ENCODE data around the gene SMYD5. TPM values are rescaled to one million over a fixed set of nuclear protein-coding genes. Genes with fewer than 3 reads are reported as not detected.
"Not testable (repeated sequence)": the region's sequence is repeated elsewhere in the genome, so short reads cannot be mapped to it uniquely, and the experiment has no call there.

The SMYD5 gene
- total RNA-seq, 2 experiments from 2014 or later: 39.1 to 46.7 TPM

DNA sequence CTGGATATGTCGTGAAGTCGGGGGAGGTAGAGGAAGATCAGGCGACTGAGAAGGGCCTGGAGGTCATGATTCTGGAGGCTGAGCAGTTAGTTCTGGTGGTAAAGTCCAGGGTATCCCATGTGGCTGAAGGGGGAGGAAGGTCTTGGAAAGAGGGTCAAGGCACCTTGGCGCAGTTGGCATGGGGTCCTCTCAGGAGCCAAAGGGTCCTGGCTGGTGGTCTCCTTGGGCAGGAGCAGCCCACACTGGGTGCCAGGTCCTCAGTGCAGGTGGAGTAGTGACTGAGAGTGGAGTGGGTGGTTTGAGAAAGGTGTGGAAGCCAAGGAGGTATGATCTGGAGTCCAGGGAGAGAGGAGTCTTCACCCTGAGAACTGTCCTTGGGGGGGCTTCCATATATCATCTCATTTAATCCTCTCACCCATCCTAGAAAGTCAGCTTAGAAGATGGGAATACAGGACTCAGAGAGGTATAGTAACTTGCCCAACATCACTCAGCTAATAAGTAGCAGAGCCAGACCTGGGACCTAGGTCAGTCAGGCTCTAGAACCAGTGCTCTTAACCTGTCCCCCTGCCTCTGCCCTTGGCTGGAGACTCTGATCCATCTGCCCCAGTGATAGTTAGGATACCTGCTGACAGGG, 45.8 kb downstream of the SMYD5 start:
- Histone ChIP-seq H3K4me3 (ENCODE audit: low read length) (no peak overlapping the region), H3K9me3 (ENCODE audit: control insufficient read depth in 1 of 2, insufficient read depth in 1 of 2, low read length in 2 of 2) (no peaks in the 10 kb centered on the region), H3K27ac (ENCODE audit: low read depth in 1 of 2, low read length in 2 of 2) (no peak overlapping the region), H3K4me1 (ENCODE audit: insufficient read depth, low read length) (peaks cover 13% of the 10 kb centered on the region), H3K27me3 (ENCODE audit: control insufficient read depth in 1 of 2, insufficient read depth in 2 of 2, low read length in 2 of 2) (no peaks in the 10 kb centered on the region), H3K36me3 (ENCODE audit: insufficient read depth, low read length) (no peaks in the 10 kb centered on the region)
- ChIA-PET POLR2A (no interaction called here), CTCF (no interaction called here)
- H3K9me3 Mint-ChIP-seq: no peaks in the 10 kb centered on the region
- ATAC-seq (ENCODE audit: poor library complexity) (no peak), DNase-seq (no peak)
- H3K27ac Mint-ChIP-seq: no peak overlapping the region
- H3K36me3 Mint-ChIP-seq (ENCODE audit: low read depth): peaks cover 29% of the 10 kb centered on the region
- no peaks in the 10 kb centered on the region for H3K4me1 Mint-ChIP-seq (ENCODE audit: low read depth)
- intact Hi-C loops (cut with DNase I, micrococcal nuclease): no loop called here
- H3K4me3 Mint-ChIP-seq: no peak overlapping the region
- TF ChIP-seq, protein P1, sequence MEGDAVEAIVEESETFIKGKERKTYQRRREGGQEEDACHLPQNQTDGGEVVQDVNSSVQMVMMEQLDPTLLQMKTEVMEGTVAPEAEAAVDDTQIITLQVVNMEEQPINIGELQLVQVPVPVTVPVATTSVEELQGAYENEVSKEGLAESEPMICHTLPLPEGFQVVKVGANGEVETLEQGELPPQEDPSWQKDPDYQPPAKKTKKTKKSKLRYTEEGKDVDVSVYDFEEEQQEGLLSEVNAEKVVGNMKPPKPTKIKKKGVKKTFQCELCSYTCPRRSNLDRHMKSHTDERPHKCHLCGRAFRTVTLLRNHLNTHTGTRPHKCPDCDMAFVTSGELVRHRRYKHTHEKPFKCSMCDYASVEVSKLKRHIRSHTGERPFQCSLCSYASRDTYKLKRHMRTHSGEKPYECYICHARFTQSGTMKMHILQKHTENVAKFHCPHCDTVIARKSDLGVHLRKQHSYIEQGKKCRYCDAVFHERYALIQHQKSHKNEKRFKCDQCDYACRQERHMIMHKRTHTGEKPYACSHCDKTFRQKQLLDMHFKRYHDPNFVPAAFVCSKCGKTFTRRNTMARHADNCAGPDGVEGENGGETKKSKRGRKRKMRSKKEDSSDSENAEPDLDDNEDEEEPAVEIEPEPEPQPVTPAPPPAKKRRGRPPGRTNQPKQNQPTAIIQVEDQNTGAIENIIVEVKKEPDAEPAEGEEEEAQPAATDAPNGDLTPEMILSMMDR (IDR thresholded peaks at IDR 0.05): no peak
- no peaks in the 10 kb centered on the region for H3K27me3 Mint-ChIP-seq

DNA sequence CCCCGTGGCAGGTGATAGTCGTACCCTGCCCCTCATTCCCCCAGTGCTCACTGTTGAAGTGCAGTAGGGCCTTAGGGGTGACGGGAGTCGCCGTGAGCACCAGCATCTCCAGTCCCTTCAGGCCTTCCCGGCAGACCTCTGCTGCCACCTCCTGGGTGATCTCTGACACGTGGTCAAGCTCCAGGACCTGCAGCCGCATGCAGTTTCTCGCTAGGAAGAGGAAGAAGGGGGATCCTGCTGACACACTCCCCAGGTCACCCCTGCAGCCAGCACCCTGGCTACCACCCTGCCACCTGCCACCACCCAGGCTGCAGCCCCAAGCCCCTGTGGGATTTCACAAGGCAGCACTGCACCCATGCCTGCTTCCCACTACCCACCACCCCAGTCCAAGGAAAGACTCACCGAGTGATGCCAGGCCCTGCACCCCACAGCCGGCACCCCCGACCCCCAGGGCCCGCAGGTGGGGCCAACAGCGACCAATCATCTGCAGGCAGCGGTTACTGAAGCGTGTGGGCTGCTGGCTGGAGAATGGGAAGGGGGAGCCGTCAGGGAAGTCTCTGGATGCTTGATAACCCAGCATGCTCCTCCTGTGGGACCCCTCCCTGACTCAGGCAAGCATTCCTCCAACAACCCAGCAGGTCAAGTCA, 46.4 kb downstream of the SMYD5 start:
- peak in 1 of 14 experiments; percentile 29 for DNase-seq
- H3K36me3 Mint-ChIP-seq (ENCODE audit: low read depth): peaks cover 29% of the 10 kb centered on the region

DNA sequence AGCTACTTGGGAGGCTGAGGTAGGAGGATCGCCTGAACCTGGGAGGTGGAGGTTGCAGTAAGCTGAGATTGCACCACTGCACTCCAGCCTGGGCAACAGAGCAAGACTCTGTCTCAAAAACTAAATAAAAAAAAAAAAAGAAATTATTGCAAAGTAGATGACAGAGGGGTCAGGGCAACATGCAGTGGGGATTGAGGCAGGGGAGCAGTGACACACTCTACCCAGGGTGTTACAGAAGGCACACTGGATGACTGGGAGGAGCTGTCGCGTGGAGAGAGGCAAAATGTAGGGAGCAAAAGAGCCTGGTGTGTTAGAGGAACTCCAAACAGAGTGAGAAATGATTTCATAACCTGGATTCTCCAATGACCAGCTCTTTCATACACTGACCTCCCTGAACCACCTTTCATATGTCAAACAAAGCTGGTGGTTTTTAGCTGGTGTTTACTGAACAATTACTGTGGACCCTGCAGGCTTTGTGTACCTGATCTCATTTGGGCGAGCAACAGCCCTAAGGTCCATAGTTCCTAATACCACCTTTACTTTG, 48.1 kb downstream of the SMYD5 start:
- no peak for ATAC-seq (ENCODE audit: poor library complexity)
- Mint-ChIP-seq H3K27ac (no peak overlapping the region), H3K36me3 (ENCODE audit: low read depth) (peaks cover 35% of the 10 kb centered on the region), H3K4me3 (no peak overlapping the region), H3K4me1 (ENCODE audit: low read depth) (peaks cover 6% of the 10 kb centered on the region), H3K9me3 (no peaks in the 10 kb centered on the region), H3K27me3 (no peaks in the 10 kb centered on the region)
- Histone ChIP-seq H3K9me3 (ENCODE audit: control insufficient read depth in 1 of 2, insufficient read depth in 1 of 2, low read length in 2 of 2) (no peaks in the 10 kb centered on the region), H3K36me3 (ENCODE audit: insufficient read depth, low read length) (no peaks in the 10 kb centered on the region), H3K4me3 (ENCODE audit: low read length) (no peak overlapping the region), H3K4me1 (ENCODE audit: insufficient read depth, low read length) (peaks cover 14% of the 10 kb centered on the region), H3K27me3 (ENCODE audit: control insufficient read depth in 1 of 2, insufficient read depth in 2 of 2, low read length in 2 of 2) (no peaks in the 10 kb centered on the region), H3K27ac (ENCODE audit: low read depth in 1 of 2, low read length in 2 of 2) (no peak overlapping the region)
- TF ChIP-seq, protein P1 (IDR thresholded peaks at IDR 0.05): no peak
- CTCF ChIA-PET: no interaction called here
- intact Hi-C loops (cut with DNase I, micrococcal nuclease): no loop called here
- DNase-seq: no peak
- POLR2A ChIA-PET: no interaction called here

More for the DNA sequence above, 46.4 kb downstream of the SMYD5 start:
- ATAC-seq (ENCODE audit: poor library complexity): no peak
- Mint-ChIP-seq H3K27me3 (no peaks in the 10 kb centered on the region), H3K27ac (no peak overlapping the region), H3K4me1 (ENCODE audit: low read depth) (no peaks in the 10 kb centered on the region), H3K4me3 (no peak overlapping the region), H3K9me3 (no peaks in the 10 kb centered on the region)
- Histone ChIP-seq H3K27ac (ENCODE audit: low read depth in 1 of 2, low read length in 2 of 2) (no peak overlapping the region), H3K4me1 (ENCODE audit: insufficient read depth, low read length) (peaks cover 13% of the 10 kb centered on the region), H3K4me3 (ENCODE audit: low read length) (no peak overlapping the region), H3K27me3 (ENCODE audit: control insufficient read depth in 1 of 2, insufficient read depth in 2 of 2, low read length in 2 of 2) (no peaks in the 10 kb centered on the region), H3K36me3 (ENCODE audit: insufficient read depth, low read length) (no peaks in the 10 kb centered on the region), H3K9me3 (ENCODE audit: control insufficient read depth in 1 of 2, insufficient read depth in 1 of 2, low read length in 2 of 2) (no peaks in the 10 kb centered on the region)
- ChIA-PET POLR2A (no interaction called here), CTCF (no interaction called here)
- intact Hi-C loops (cut with DNase I, micrococcal nuclease): no loop called here
- TF ChIP-seq, protein P1 (IDR thresholded peaks at IDR 0.05): no peak

DNA sequence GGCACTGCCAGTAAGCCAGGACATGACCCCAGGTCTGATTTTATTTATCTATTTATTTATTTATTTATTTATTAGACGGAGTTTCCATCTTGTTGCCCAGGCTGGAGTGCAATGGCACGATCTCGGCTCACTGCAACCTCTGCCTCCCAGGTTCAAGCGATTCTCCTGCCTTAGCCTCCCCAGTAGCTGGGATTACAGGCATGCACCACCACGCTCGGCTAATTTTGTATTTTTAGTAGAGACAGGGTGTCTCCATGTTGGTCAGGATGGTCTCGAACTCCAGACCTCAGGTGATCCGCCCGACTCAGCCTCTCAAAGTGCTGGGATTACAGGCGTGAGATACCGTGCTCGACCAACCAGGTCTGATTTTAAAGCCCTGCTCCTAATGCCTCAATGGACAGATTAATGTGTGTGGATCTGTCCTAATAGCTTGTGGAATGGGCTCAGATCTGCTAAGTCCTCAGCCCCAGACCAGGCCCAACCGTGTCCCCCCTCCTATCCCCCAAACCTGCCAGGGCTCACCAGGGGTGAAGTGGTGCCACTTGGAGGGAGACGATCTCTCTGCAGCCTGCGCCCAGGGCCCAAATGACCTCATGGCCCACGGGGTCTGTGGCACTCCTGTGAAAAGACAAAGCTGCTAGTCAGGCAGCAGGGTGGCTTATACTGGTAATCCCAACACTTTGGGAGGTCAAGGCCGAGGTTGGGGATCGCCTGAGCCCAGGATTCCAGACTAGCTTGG, 48.8 kb downstream of the SMYD5 start:
- peaks cover 36% of the 10 kb centered on the region for H3K36me3 Mint-ChIP-seq (ENCODE audit: low read depth)
- H3K27me3 Mint-ChIP-seq; H3K36me3 ChIP-seq (ENCODE audit: insufficient read depth, low read length); H3K4me3 Mint-ChIP-seq; H3K27me3 ChIP-seq (ENCODE audit: control insufficient read depth in 1 of 2, insufficient read depth in 2 of 2, low read length in 2 of 2); H3K27ac Mint-ChIP-seq; H3K9me3 ChIP-seq (ENCODE audit: control insufficient read depth in 1 of 2, insufficient read depth in 1 of 2, low read length in 2 of 2); intact Hi-C loops (cut with DNase I, micrococcal nuclease); DNase-seq; POLR2A ChIA-PET; H3K27ac ChIP-seq (ENCODE audit: low read depth in 1 of 2, low read length in 2 of 2); CTCF ChIA-PET; ATAC-seq (ENCODE audit: poor library complexity); H3K9me3 Mint-ChIP-seq; H3K4me3 ChIP-seq (ENCODE audit: low read length): not testable (repeated sequence)
- peaks cover 10% of the 10 kb centered on the region for H3K4me1 ChIP-seq (ENCODE audit: insufficient read depth, low read length)
- peaks cover 13% of the 10 kb centered on the region for H3K4me1 Mint-ChIP-seq (ENCODE audit: low read depth)
